ENCODE measurements around the gene ZYG11B.
"Not testable (repeated sequence)": the region's sequence is repeated elsewhere in the genome, so short reads cannot be mapped to it uniquely, and the experiment has no call there.

ZYG11B gene

GRCh38 chr1:52726265-52727113, at the start of gene ZYG11B:
Gene ZYG11B (plus strand): TSS chr1:52726453. CDS start chr1:52726654, 201 bp downstream.
- peak; percentile 78 to 86 (median 79) for DNase-seq (ENCODE audit: low read depth in 3 of 3)

DNA sequence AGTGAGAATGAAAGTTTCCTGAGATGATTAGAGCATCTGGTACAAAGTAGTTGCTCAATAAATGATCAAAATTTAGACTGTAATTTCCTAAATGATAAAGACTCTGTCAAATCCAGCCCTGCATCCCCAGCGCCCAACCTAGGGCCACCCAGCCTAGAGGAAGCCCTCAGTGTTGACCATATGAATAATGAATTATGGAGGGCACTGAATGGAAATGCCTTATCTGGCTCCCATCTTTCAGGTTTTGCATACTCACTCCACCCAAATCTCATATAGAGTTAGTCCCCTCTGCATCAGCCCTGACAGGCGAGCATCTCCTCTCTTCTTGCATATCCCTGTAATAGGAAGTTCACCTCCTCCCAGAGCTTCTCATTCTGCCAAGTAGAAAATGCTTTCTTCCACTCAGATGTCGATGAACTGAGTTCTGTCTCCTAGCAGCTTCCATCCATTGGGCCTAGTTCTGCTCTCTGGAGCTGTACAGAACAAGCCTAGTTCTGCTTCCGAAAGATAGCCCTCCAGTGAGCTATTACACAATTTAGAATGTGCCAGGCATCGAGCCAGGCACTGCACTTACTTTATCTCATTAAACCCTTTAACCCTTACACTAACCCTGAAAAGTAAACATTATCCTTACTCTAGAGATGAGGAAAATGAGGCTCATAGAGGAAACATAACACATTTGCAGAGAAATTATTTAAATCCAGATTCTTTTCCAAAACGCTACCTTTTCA, 49.0 kb upstream of the ZYG11B start:
- DNase-seq (ENCODE audit: low read depth in 3 of 3), result no peak

GRCh38 chr1:52679048-52679447, 47.2 kb upstream of the ZYG11B start:
- DNase-seq (ENCODE audit: low read depth in 3 of 3), result no peak

- DNase-seq (ENCODE audit: low read depth in 3 of 3), result no peak
Observed at GRCh38 chr1:52679498-52679897, 46.8 kb upstream of the ZYG11B start.

DNA sequence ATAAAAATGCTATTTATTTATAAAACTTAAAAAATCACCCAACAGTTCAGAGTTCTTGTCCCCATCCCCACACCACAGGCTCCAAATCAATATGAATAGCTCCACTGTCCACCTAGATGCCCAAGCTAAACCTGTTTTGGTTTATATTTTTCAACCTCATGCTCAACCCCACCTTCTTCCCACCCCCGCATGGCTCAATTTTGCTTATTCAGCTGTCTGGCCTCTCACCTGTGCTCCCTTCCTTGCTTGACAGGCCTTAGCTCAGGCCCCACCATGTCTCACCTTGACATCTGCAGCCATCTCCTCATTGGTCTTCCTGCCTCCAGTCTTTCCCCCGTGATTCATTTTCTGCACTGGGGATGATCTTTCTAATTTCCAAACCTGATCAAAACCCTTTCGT, 45.9 kb upstream of the ZYG11B start:
- DNase-seq (ENCODE audit: low read depth in 3 of 3), result no peak

DNA sequence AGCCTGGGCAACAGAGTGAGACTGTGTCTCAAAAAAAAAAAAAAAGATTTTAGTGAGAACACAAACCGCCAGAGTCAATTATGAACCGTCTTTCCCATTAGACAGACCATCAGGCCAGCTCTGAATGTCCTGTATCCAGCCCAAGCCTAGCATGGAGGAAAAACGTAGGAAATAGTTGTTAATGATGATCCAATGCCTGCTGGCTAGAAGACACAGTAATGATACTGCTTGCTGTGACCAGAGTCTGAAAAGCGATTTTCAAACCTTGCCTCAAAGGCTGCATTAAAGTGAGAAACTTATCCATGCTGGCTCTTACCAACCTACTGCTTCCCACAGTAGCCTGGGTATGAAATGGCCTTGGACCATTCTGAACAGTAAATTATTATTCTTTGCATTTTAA, 45.1 kb upstream of the ZYG11B start:
- no peak for DNase-seq (ENCODE audit: low read depth in 3 of 3)

DNA sequence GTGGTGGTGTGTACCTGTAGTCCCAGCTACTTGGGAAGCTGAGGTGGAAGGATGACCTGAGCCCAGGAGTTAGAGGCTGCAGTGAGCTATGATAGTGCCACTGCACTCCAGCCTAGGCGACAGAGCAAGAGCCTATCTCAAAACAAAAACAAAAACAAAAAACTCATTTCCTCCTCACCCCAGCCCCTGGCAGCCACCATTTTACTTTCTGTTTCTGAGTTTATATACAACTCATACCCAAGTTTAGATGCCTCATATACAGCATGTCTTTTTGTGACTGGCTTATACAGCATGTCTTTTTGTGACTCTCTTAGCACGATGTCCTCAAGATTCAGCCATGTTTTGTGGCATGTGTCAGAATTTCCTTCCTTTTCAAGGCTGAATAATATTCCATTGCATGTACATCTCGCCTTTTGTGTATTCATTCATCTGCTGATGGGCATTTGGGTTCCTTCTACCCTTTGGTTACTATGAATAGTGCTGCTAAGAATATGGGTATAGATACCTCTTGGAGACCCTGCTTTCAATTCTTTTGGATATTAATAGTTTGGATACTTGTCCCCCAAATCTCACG, 42.8 kb upstream of the ZYG11B start:
- no peak for DNase-seq (ENCODE audit: low read depth in 3 of 3)

- no peak for DNase-seq (ENCODE audit: low read depth in 3 of 3)
Observed at GRCh38 chr1:52684545-52684944, 41.7 kb upstream of the ZYG11B start.

- peak; percentile 38 to 54 (median 46) for DNase-seq (ENCODE audit: low read depth in 3 of 3)
Observed at GRCh38 chr1:52686261-52686751, 39.9 kb upstream of the ZYG11B start.

DNA sequence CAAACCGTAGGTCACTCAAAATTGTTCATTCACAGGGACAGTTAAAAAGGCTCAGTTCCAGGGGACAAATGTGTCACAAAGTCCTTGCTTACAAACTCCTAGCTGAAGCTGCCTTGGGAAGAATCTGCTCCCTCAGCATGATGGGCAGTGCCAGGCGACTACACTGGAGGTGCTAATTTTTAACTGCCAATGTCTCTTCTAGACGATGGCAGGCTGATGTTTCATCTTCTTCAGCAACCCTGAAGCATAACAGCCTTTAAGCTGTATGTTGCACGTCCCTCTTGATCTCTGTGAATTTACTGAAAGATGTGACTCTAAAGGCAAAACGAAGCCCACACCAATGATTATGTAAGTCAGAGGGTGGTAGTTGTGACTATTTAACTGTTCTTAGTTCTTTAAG, 39.4 kb upstream of the ZYG11B start:
- DNase-seq (ENCODE audit: low read depth in 3 of 3), result no peak

DNA sequence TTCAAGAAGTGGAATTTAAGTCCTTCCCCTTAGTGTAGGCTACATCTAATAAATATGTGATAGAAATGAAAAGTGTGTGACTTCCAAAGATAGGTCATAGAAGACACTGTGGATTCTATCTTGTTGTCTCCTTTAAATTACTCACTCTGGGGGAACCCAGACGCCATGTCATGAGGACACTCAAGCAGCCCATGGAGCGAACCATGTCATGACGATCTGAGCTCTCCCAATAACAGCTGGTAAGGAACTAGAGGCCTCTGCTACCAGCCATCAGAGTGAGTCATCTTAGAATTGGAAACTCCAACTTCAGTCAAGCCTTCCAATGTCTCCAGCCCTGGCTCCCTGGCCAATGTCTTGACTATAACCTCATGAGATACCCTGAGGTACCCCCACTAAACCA, 34.4 kb upstream of the ZYG11B start:
- DNase-seq (ENCODE audit: low read depth in 3 of 3), result no peak

- no peak for DNase-seq (ENCODE audit: low read depth in 3 of 3)
Observed at GRCh38 chr1:52692697-52693096, 33.6 kb upstream of the ZYG11B start.

DNA sequence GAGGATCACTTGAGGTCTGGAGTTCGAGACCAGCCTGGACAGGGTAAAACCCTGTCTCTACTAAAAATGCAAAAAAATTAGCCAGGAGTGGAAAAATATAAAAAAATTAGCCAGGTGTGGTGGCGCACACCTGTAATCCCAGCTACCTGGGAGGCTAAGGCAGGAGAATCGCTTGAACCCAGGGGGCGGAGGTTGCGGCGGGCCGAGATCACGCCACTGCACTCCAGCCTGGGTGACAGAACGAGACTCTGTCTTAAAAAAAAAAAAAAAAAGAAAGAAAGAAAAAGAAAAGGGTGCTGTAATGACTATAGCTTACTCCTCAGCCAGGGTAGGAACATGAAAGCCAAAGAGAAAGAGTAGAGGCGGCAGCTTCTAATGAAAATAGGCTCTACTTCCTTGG, 32.9 kb upstream of the ZYG11B start:
- not testable (repeated sequence) for DNase-seq (ENCODE audit: low read depth in 3 of 3)

GRCh38 chr1:52693843-52694242, 32.4 kb upstream of the ZYG11B start:
- DNase-seq (ENCODE audit: low read depth in 3 of 3), result no peak

- no peak for DNase-seq (ENCODE audit: low read depth in 3 of 3)
Observed at GRCh38 chr1:52695627-52696026, 30.6 kb upstream of the ZYG11B start.

- peak; percentile 24 to 62 (median 24) for DNase-seq (ENCODE audit: low read depth in 3 of 3)
Observed at GRCh38 chr1:52697795-52698674, 28.2 kb upstream of the ZYG11B start, which contains the start of gene COA7. Gene COA7 (minus strand): TSS chr1:52698347. CDS start chr1:52698326, 21 bp downstream.

GRCh38 chr1:52702886-52703787, 23.1 kb upstream of the ZYG11B start:
- DNase-seq (ENCODE audit: low read depth in 3 of 3), result peak; percentile 47 to 64 (median 62)

DNA sequence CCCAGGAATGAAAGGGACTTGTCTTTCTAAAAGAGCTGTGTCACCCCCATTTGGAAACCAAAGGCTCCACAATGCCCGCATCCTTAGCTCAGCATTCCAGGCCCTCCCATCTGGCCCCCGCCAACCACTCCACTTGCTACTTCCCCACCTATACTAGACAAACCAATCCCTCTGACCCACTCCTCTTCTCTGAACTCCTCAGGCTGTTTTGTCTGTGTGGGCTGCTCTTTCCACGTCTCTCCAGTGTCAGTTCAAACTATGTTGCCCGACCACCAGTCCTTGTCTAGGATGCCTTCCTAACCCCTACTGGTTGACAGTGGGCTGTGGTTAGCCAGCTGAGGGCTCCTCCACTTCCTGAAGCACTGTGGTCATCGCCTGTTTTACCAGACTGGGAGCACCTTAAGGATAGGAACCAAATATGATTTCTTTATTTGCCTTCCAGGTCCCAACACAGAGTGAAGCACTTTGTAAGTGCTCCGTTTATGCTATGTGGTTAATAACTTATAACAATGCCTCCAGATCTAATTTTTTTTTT, 20.1 kb upstream of the ZYG11B start:
- DNase-seq (ENCODE audit: low read depth in 3 of 3), result no peak

GRCh38 chr1:52706941-52707926, 19.0 kb upstream of the ZYG11B start:
- no peak for DNase-seq (ENCODE audit: low read depth in 3 of 3)
